IMR-90 (cell line): ENCODE data around the gene CST9.

Source experiments
- CTCF ChIP-seq: conservative IDR thresholded peaks from 2 replicates; pipeline ENCODE4 v1.5.1; 2012; ENCODE audit warnings: mild to moderate bottlenecking, low read depth, low read length, improper control_type of control experiment
- POLR2A ChIP-seq: IDR thresholded peaks from 2 replicates; pipeline ENCODE4 v1.6.1; 2012; ENCODE audit warnings: mild to moderate bottlenecking, low read depth, low read length
- USF2 ChIP-seq: fragments of 150-350 bp; IDR thresholded peaks from 2 replicates; pipeline ENCODE4 v1.6.1; 2017; ENCODE audit warnings: mild to moderate bottlenecking, antibody characterized with exemption, low read length, low read depth

- no peak for TF ChIP-seq POLR2A
- TF ChIP-seq CTCF = no peak
- no peak for TF ChIP-seq USF2
These were observed 17.2 kb upstream of the CST9 start for GRCh38 chr20:23622839-23623343.
